Activated CD4-positive, alpha-beta T cell treated with anti-CD3 and anti-CD28 coated beads for 36 hours (primary cell): Measurements from ENCODE around the gene STOML1. TPM values are rescaled to one million over a fixed set of nuclear protein-coding genes. Genes with fewer than 3 reads are reported as not detected.

Source experiments
- ATAC-seq: fragments of 200-7000 bp; cut with Tn5 transposase; one replicate; pipeline ENCODE4 v1.10.0; 2021; ENCODE audit warnings: mild to moderate bottlenecking, moderate library complexity
- CTCF ChIA-PET: fragments of 350-600 bp; sonication (Branson Sonifier 250); formaldehyde crosslinking; loops from one replicate; lab custom pipeline; 2021; ENCODE audit warnings: antibody characterized with exemption; lab: Charles Lee
- POLR2A ChIA-PET: fragments of 350-600 bp; sonication (Branson Sonifier 250); formaldehyde crosslinking; loops from one replicate; lab custom pipeline; 2021; ENCODE audit warnings: antibody characterized with exemption, inconsistent platforms; lab: Charles Lee
- DNase-seq: peaks from one replicate; pipeline ENCODE4 v3.0.0-alpha.2; 2020
- H3K27ac Mint-ChIP-seq: one replicate; pipeline ENCODE4 v1.8.0; 2021; ENCODE audit warnings: mixed read lengths
- H3K27me3 Mint-ChIP-seq: one replicate; pipeline ENCODE4 v1.8.0; 2021; ENCODE audit warnings: mixed read lengths
- H3K36me3 Mint-ChIP-seq: one replicate; pipeline ENCODE4 v1.8.0; 2021; ENCODE audit warnings: low read depth, mixed read lengths
- H3K4me1 Mint-ChIP-seq: one replicate; pipeline ENCODE4 v1.8.0; 2021; ENCODE audit warnings: mixed read lengths
- H3K4me3 Mint-ChIP-seq: one replicate; pipeline ENCODE4 v1.8.0; 2021; ENCODE audit warnings: mild to moderate bottlenecking, moderate library complexity, mixed read lengths
- H3K9me3 Mint-ChIP-seq: one replicate; pipeline ENCODE4 v1.8.0; 2021; ENCODE audit warnings: low read depth, mixed read lengths
- intact Hi-C, 2 experiments: fragments of 100-400 bp; cut with DNase I in 1 of 2; cut with micrococcal nuclease in 1 of 2; formaldehyde crosslinking; loops; one replicate each; pipeline versions ENCODE4 v1.14.2 to v1.15.1; 2022 to 2024; cut with DNase I, micrococcal nuclease
- total RNA-seq, 2 experiments: library from RNA; stranded (reverse); gene quantifications; one replicate each; pipeline ENCODE4 v1.2.3, GENCODE V29; 2021

STOML1 gene
- total RNA-seq, 2 experiments from 2014 or later: 6.3 to 7.1 TPM

- intact Hi-C loops: loop anchor here (1.0 to 5.0 kb wide), 2 partner anchors 58 to 62 kb away; no protein-coding TSS in a partner anchor
- H3K4me3 Mint-ChIP-seq: no peak overlapping the region
- no peaks in the 10 kb centered on the region for H3K9me3 Mint-ChIP-seq
- H3K36me3 Mint-ChIP-seq: peaks cover 24% of the 10 kb centered on the region
- H3K4me1 Mint-ChIP-seq: no peaks in the 10 kb centered on the region
- no peaks in the 10 kb centered on the region for H3K27me3 Mint-ChIP-seq
- no peak overlapping the region for H3K27ac Mint-ChIP-seq
- ATAC-seq: no peak
- no peak for DNase-seq
- CTCF ChIA-PET: interaction anchor here (0.7 to 1.5 kb wide), 5 partner anchors 12 to 1837 kb away, joined by 3 to 9 read pairs (median 3); no protein-coding TSS in a partner anchor
- POLR2A ChIA-PET: no interaction called here
Measured at GRCh38 chr15:74035121-74036017, 43.3 kb upstream of the STOML1 start.

GRCh38 chr15:74034206-74034755 is 42.2 kb upstream of the STOML1 start:
- Mint-ChIP-seq H3K4me3 (no peak overlapping the region), H3K27ac (no peak overlapping the region), H3K36me3 (peaks cover 24% of the 10 kb centered on the region), H3K4me1 (no peaks in the 10 kb centered on the region), H3K27me3 (no peaks in the 10 kb centered on the region), H3K9me3 (no peaks in the 10 kb centered on the region)
- ChIA-PET POLR2A (no interaction called here), CTCF (interaction anchor here (0.7 to 1.0 kb wide), 5 partner anchors 9 to 1836 kb away, joined by 3 to 5 read pairs (median 3); no protein-coding TSS in a partner anchor)
- ATAC-seq (no peak), DNase-seq (no peak)
- intact Hi-C loops: no loop called here

- Mint-ChIP-seq H3K4me3 (no peak overlapping the region), H3K27me3 (no peaks in the 10 kb centered on the region), H3K36me3 (peaks cover 29% of the 10 kb centered on the region), H3K27ac (no peak overlapping the region), H3K9me3 (no peaks in the 10 kb centered on the region), H3K4me1 (no peaks in the 10 kb centered on the region)
- ChIA-PET CTCF (interaction anchor here (1.1 kb wide), 1 partner anchor 12 kb away, joined by 4 read pairs; no protein-coding TSS in a partner anchor), POLR2A (no interaction called here)
- intact Hi-C loops: no loop called here
- no peak for DNase-seq
- ATAC-seq: no peak
Measured at GRCh38 chr15:74032606-74033561, 40.8 kb upstream of the STOML1 start.

GRCh38 chr15:74032046-74032445 is 40.0 kb upstream of the STOML1 start:
- ChIA-PET POLR2A (no interaction called here), CTCF (interaction anchor here (1.1 kb wide), 1 partner anchor 12 kb away, joined by 4 read pairs; no protein-coding TSS in a partner anchor)
- Mint-ChIP-seq H3K4me3 (no peak overlapping the region), H3K4me1 (no peaks in the 10 kb centered on the region), H3K36me3 (peaks cover 25% of the 10 kb centered on the region), H3K27me3 (no peaks in the 10 kb centered on the region), H3K9me3 (no peaks in the 10 kb centered on the region), H3K27ac (no peak overlapping the region)
- ATAC-seq (no peak), DNase-seq (no peak)
- intact Hi-C loops: no loop called here

- Mint-ChIP-seq H3K36me3 (peaks cover 26% of the 10 kb centered on the region), H3K27ac (no peak overlapping the region), H3K4me3 (no peak overlapping the region), H3K4me1 (no peaks in the 10 kb centered on the region), H3K9me3 (no peaks in the 10 kb centered on the region), H3K27me3 (no peaks in the 10 kb centered on the region)
- DNase-seq (no peak), ATAC-seq (no peak)
- ChIA-PET POLR2A (no interaction called here), CTCF (interaction anchor here (0.5 to 1.0 kb wide), 2 partner anchors 11 to 26 kb away, joined by 3 to 4 read pairs; no protein-coding TSS in a partner anchor)
- intact Hi-C loops: no loop called here
Measured at GRCh38 chr15:74028646-74029045, 36.6 kb upstream of the STOML1 start.

- Mint-ChIP-seq H3K4me1 (peaks cover 4% of the 10 kb centered on the region), H3K27me3 (no peaks in the 10 kb centered on the region), H3K27ac (no peak overlapping the region), H3K36me3 (peaks cover 27% of the 10 kb centered on the region), H3K9me3 (no peaks in the 10 kb centered on the region), H3K4me3 (no peak overlapping the region)
- CTCF ChIA-PET: interaction anchor here (0.7 to 1.5 kb wide), 5 partner anchors 12 to 58 kb away, joined by 3 to 8 read pairs (median 4); no protein-coding TSS in a partner anchor
- intact Hi-C loops: no loop called here
- POLR2A ChIA-PET: no interaction called here
- DNase-seq (no peak), ATAC-seq (no peak)
Measured at GRCh38 chr15:74027688-74028087, 35.6 kb upstream of the STOML1 start.

- Mint-ChIP-seq H3K27ac (no peak overlapping the region), H3K9me3 (no peaks in the 10 kb centered on the region), H3K4me1 (peaks cover 12% of the 10 kb centered on the region), H3K27me3 (no peaks in the 10 kb centered on the region), H3K36me3 (peaks cover 36% of the 10 kb centered on the region), H3K4me3 (no peak overlapping the region)
- intact Hi-C loops: no loop called here
- ATAC-seq (no peak), DNase-seq (no peak)
- POLR2A ChIA-PET: no interaction called here
- CTCF ChIA-PET: interaction anchor here (1.2 to 1.6 kb wide), 2 partner anchors 21 to 23 kb away, joined by 3 to 8 read pairs; no protein-coding TSS in a partner anchor
Measured at GRCh38 chr15:74025436-74025835, 33.3 kb upstream of the STOML1 start.

GRCh38 chr15:74024687-74025086 is 32.6 kb upstream of the STOML1 start:
- Mint-ChIP-seq H3K27me3 (no peaks in the 10 kb centered on the region), H3K9me3 (no peaks in the 10 kb centered on the region), H3K4me1 (peaks cover 12% of the 10 kb centered on the region), H3K4me3 (no peak overlapping the region), H3K36me3 (peaks cover 36% of the 10 kb centered on the region), H3K27ac (no peak overlapping the region)
- ChIA-PET CTCF (interaction anchor here (0.6 to 1.6 kb wide), 5 partner anchors 9 to 53 kb away, joined by 3 to 8 read pairs (median 3); no protein-coding TSS in a partner anchor), POLR2A (no interaction called here)
- DNase-seq: no peak
- intact Hi-C loops: no loop called here
- no peak for ATAC-seq

GRCh38 chr15:74022706-74023470 is 30.8 kb upstream of the STOML1 start:
- H3K4me1 Mint-ChIP-seq: peaks cover 12% of the 10 kb centered on the region
- H3K27me3 Mint-ChIP-seq: no peaks in the 10 kb centered on the region
- ATAC-seq (no peak), DNase-seq (no peak)
- CTCF ChIA-PET: interaction anchor here (0.8 to 1.3 kb wide), 2 partner anchors 28 to 50 kb away, joined by 3 read pairs; partner anchors contain the start of gene PML
- H3K4me3 Mint-ChIP-seq: no peak overlapping the region
- H3K36me3 Mint-ChIP-seq: peaks cover 31% of the 10 kb centered on the region
- POLR2A ChIA-PET: no interaction called here
- H3K27ac Mint-ChIP-seq: no peak overlapping the region
- intact Hi-C loops: no loop called here
- no peaks in the 10 kb centered on the region for H3K9me3 Mint-ChIP-seq

- ATAC-seq: no peak
- no peaks in the 10 kb centered on the region for H3K27me3 Mint-ChIP-seq
- no peak overlapping the region for H3K4me3 Mint-ChIP-seq
- peaks cover 15% of the 10 kb centered on the region for H3K4me1 Mint-ChIP-seq
- ChIA-PET CTCF (interaction anchor here (1.1 kb wide), 1 partner anchor 33 kb away, joined by 4 read pairs; no protein-coding TSS in a partner anchor), POLR2A (no interaction called here)
- H3K36me3 Mint-ChIP-seq: peaks cover 24% of the 10 kb centered on the region
- no peak for DNase-seq
- no peaks in the 10 kb centered on the region for H3K9me3 Mint-ChIP-seq
- intact Hi-C loops: no loop called here
- no peak overlapping the region for H3K27ac Mint-ChIP-seq
Measured at GRCh38 chr15:74019734-74020133, 27.6 kb upstream of the STOML1 start.
